Measurements from ENCODE around the gene ATP11A.

ATP11A gene

DNA sequence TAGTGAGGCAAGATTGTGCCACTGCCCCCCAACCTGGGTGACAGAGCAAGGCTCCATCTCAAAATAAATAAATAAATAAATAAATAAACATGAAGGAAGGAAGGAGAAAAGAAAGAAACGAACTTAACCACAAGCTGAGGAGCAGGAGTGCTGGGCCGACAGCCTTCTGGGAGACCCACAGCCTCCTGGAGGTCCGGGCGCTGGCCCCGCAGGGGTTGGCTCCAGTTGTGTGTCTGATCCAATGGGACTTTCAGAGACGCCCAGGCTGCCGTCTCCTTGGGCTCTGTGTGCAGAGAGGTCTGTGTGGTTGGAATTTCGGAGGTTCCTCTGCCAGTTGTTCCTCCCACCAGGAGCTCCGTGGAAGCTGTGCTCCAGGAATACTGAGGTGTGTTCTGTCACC lies 243.1 kb downstream of the ATP11A start:
- in situ Hi-C loops (cut with HindIII; ENCODE audit: low sequenced_read_pairs): no loop called here
- no peak for DNase-seq (ENCODE audit: low read depth, low spot score)
- TF ChIP-seq, protein P1, sequence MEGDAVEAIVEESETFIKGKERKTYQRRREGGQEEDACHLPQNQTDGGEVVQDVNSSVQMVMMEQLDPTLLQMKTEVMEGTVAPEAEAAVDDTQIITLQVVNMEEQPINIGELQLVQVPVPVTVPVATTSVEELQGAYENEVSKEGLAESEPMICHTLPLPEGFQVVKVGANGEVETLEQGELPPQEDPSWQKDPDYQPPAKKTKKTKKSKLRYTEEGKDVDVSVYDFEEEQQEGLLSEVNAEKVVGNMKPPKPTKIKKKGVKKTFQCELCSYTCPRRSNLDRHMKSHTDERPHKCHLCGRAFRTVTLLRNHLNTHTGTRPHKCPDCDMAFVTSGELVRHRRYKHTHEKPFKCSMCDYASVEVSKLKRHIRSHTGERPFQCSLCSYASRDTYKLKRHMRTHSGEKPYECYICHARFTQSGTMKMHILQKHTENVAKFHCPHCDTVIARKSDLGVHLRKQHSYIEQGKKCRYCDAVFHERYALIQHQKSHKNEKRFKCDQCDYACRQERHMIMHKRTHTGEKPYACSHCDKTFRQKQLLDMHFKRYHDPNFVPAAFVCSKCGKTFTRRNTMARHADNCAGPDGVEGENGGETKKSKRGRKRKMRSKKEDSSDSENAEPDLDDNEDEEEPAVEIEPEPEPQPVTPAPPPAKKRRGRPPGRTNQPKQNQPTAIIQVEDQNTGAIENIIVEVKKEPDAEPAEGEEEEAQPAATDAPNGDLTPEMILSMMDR (IDR thresholded peaks at IDR 0.05; ENCODE audit: low read depth, low read length): no peak
- no peak overlapping the region for H3K4me3 ChIP-seq (ENCODE audit: low read depth, low read length)

DNA sequence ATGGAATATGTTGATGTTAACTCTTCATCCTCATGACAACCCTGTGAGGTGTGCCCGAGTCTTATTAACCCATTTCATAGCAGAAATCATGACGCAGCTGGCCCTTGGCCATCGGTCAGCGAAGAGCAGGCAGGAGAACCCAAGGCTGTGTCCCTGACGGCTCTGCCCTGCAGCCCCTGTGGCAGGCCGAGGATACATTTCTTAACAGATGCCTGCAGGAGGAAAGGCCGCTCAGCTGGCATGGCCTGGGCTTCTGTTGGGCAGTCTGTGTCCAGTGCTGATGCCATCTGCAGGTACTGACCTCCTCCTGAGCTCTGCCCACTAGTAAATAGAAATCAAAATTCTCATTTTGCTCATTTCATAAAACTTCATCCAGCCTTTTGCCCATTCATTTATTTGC lies 243.8 kb downstream of the ATP11A start:
- H3K4me3 ChIP-seq (ENCODE audit: low read depth, low read length): no peak overlapping the region
- in situ Hi-C loops (cut with HindIII; ENCODE audit: low sequenced_read_pairs): no loop called here
- DNase-seq (ENCODE audit: low read depth, low spot score): no peak
- TF ChIP-seq, protein P1 (IDR thresholded peaks at IDR 0.05; ENCODE audit: low read depth, low read length): no peak

DNA sequence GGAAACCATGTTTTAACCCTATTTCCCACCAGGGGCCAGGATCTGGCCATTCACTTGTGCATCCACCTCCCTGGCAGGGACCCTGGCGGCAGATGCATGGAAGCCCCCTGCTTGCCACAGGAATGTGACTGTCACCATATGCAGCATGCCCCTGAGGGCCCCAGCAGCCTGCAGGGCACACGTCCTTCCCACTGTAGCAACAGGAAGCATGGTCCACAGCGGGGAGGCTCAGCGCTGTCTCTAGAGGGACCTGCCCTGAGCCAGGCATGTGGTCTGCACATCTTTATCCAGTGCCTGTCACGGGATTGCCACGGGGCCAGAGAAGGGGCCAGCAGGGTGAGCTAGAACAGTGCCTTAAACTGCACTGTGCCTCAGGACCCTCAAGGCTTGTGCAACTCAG lies 244.2 kb downstream of the ATP11A start:
- TF ChIP-seq, protein P1 (IDR thresholded peaks at IDR 0.05; ENCODE audit: low read depth, low read length): no peak

More for the DNA sequence above, 244.2 kb downstream of the ATP11A start:
- in situ Hi-C loops (cut with HindIII; ENCODE audit: low sequenced_read_pairs): no loop called here
- H3K4me3 ChIP-seq (ENCODE audit: low read depth, low read length): no peak overlapping the region
- no peak for DNase-seq (ENCODE audit: low read depth, low spot score)

All from astrocyte of the spinal cord (primary cell).